ES-I3 (cell line): ENCODE data around the gene LALBA.
"Not testable (repeated sequence)": the region's sequence is repeated elsewhere in the genome, so short reads cannot be mapped to it uniquely, and the experiment has no call there.

ENCODE experiments used
- H3K36me3 ChIP-seq: 2 replicates; pipeline ENCODE4 v1.6.1; 2013; ENCODE audit warnings: mild to moderate bottlenecking, low read length, control low read depth, moderate library complexity; ENCODE audit not compliant: insufficient read depth
- H3K4me1 ChIP-seq: 2 replicates; pipeline ENCODE4 v1.6.1; 2013; ENCODE audit warnings: mild to moderate bottlenecking, control low read depth, low read length; ENCODE audit not compliant: insufficient read depth
- H3K9ac ChIP-seq: 2 replicates; pipeline ENCODE4 v1.6.1; 2013; ENCODE audit warnings: low read depth, mild to moderate bottlenecking, low read length, moderate library complexity
- H3K9me3 ChIP-seq: 2 replicates; pipeline ENCODE4 v1.6.1; 2013; ENCODE audit warnings: mild to moderate bottlenecking, low read length, moderate library complexity; ENCODE audit not compliant: control insufficient read depth, insufficient read depth

The LALBA gene

DNA sequence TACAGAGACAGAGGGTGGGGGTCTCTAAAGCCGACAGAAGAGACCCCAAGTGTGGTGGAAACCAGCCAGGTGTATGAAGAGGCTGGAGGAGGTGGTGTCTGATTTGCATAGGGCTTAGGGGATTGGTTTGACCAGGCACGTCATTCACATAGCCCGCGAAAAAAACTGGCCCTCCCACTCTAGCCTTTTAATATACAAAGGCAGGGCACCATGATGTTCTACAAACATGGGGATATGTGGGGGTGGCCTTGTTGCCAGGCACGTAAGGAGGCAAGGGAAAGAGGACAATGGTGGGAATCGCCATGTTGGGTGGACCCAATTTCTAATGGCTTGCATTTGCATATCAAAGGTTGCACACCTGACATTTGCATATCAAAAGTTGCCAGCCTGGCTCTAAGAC is 13.2 kb downstream of the LALBA start:
- H3K36me3 ChIP-seq, result no peaks in the 10 kb centered on the region
- peak overlapping the region; percentile 3; the same call in 1 of the 2 replicates for H3K9ac ChIP-seq
- peaks cover 5% of the 10 kb centered on the region for H3K9me3 ChIP-seq
- H3K4me1 ChIP-seq, result peaks cover 10% of the 10 kb centered on the region; the same call in 1 of the 2 replicates

DNA sequence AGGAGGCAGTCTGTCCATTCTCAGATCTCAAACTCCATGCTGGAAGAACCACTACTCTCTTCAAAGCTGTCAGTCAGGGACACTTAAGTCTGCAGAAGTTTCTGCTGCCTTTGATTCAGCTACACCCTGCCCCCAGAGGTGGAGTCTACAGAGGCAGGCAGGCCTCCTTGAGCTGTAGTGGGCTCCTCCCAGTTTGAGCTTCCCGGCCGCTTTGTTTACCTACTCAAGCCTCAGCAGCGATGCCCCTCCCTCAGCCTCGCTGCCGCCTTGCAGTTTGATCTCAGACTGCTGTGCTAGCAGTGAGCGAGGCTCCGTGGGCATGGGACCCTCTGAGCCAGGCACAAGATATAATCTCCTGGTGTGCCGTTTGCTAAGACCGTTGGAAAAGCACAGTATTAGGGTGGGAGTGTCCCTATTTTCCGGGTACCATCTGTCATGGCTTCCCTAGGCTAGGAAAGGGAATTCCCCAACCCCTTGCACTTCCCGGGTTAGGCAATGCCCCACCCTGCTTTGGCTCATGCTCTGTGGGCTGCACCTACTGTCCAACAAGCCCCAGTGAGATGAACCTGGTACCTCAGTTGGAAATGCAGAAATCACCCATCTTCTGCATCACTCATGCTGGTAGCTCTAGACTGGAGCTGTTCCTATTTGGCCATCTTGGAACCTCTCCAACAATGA is 16.0 kb downstream of the LALBA start:
- H3K9ac ChIP-seq, H3K36me3 ChIP-seq, H3K4me1 ChIP-seq, H3K9me3 ChIP-seq: not testable (repeated sequence)

DNA sequence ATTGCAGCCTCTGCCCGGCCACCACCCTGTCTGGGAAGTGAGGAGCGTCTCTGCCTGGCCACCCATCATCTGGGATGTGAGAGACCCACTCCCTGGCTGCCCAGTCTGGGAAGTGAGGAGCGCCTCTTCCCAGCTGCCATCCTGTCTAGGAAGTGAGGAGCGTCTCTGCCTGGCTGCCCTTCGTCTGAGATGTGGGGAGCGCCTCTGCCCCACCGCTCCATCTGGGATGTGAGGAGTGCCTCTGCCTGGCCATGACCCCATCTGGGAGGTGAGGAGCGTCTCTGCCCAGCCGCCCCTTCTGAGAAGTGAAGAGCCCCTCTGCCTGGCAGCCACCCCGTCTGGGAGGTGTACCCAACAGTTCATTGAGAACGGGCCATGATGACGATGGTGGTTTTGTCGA is 18.2 kb downstream of the LALBA start:
- H3K9ac ChIP-seq, H3K9me3 ChIP-seq, H3K4me1 ChIP-seq, H3K36me3 ChIP-seq: not testable (repeated sequence)

DNA sequence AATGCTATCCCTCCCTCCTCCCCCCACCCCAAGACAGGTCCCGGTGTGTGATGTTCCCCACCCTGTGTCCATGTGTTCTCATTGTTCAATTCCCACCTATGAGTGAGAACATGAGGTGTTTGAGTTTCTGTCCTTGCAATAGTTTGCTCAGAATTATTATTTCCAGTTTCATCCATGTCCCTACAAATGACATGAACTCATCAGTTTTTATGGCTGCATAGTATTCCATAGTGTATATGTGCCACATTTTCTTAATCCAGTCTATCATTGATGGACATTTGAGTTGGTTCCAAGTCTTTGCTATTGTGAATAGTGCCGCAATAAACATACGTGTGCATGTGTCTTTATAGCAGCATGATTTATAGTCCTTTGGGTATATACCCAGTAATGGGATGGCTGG is 22.8 kb downstream of the LALBA start:
- not testable (repeated sequence) for H3K36me3 ChIP-seq, H3K9ac ChIP-seq, H3K4me1 ChIP-seq, H3K9me3 ChIP-seq

GRCh38 chr12:48545833-48546469 is 23.9 kb downstream of the LALBA start:
- Histone ChIP-seq H3K36me3 (no peaks in the 10 kb centered on the region), H3K9me3 (no peaks in the 10 kb centered on the region), H3K4me1 (no peaks in the 10 kb centered on the region), H3K9ac (no peak overlapping the region)

GRCh38 chr12:48542300-48542928 is 27.4 kb downstream of the LALBA start:
- H3K4me1 ChIP-seq, result no peaks in the 10 kb centered on the region
- no peak overlapping the region for H3K9ac ChIP-seq
- no peaks in the 10 kb centered on the region for H3K9me3 ChIP-seq
- no peaks in the 10 kb centered on the region for H3K36me3 ChIP-seq

GRCh38 chr12:48536602-48537001 is 33.2 kb downstream of the LALBA start:
- no peaks in the 10 kb centered on the region for H3K36me3 ChIP-seq
- no peaks in the 10 kb centered on the region for H3K4me1 ChIP-seq
- no peaks in the 10 kb centered on the region for H3K9me3 ChIP-seq
- no peak overlapping the region for H3K9ac ChIP-seq

- H3K9me3 ChIP-seq, result no peaks in the 10 kb centered on the region
- H3K4me1 ChIP-seq, result no peaks in the 10 kb centered on the region
- no peak overlapping the region for H3K9ac ChIP-seq
- H3K36me3 ChIP-seq, result no peaks in the 10 kb centered on the region
Measured at GRCh38 chr12:48532601-48533000, 37.2 kb downstream of the LALBA start.

DNA sequence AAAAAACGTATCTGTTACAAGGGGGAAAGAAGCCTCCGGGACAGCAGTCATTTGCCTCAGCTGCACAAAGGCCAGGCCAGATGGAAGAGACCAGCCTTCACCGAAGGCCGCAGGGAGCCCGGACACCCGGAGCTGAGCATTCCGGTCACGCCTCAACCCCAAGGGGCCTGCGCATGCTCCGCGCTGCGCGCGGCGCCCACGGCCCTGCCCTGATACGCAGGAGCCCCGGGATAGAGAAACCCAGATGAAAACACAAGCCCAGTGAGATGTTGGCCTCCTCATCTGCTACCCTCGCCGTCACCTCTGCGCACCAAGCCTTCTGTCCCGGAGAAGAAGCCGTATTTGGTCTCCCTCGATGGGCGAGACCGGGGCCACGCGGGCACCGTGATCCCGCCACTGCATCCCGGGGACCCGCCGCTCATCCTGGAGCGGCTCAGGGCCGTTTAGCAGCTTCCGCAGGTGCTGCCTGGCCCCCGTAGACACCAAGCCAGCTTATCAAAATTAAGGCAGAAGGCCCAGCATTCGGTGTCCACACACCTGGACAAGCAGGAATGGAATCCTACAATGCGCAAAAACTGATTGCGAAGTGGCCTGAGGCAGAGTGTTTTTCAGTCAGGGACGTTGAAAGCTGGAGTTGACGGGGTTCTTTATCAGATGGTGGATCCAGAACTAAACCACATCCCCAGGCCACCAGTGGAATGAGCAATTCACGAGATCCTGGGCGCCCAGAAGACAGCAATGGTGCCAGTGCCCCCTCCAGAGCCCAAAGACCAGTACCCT is 41.8 kb downstream of the LALBA start:
- no peak overlapping the region for H3K9ac ChIP-seq
- H3K9me3 ChIP-seq, result no peaks in the 10 kb centered on the region
- no peaks in the 10 kb centered on the region for H3K4me1 ChIP-seq
- no peaks in the 10 kb centered on the region for H3K36me3 ChIP-seq

DNA sequence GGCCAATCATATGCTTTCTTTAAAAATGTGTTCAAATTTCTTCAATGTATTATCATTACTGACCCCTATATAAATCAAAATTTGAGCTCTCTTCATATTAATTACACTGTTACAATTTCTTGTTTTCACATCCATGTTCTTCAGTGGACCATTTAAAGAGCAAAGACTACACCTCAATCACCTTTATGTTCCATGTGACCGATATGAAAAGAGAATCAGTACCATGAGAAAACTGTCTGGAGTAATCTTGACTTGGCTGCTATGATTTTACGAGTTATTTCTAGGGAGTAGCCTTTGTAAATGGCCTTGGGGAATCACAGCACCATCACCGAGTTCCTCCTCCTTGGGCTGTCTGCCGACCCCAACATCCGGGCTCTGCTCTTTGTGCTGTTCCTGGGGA is 44.5 kb downstream of the LALBA start, which contains the start of gene OR8S1:
Gene OR8S1, plus strand, starts transcription at position 301 of the 400 bp plus-strand sequence. Its CDS starts 0 bp downstream, at position 301.
- no peaks in the 10 kb centered on the region for H3K9me3 ChIP-seq
- no peak within 1 kb of the TSS; the same call in 1 of the 2 replicates for H3K9ac ChIP-seq
- H3K36me3 ChIP-seq, result no peaks in the 10 kb centered on the region
- no peaks in the 10 kb centered on the region for H3K4me1 ChIP-seq

DNA sequence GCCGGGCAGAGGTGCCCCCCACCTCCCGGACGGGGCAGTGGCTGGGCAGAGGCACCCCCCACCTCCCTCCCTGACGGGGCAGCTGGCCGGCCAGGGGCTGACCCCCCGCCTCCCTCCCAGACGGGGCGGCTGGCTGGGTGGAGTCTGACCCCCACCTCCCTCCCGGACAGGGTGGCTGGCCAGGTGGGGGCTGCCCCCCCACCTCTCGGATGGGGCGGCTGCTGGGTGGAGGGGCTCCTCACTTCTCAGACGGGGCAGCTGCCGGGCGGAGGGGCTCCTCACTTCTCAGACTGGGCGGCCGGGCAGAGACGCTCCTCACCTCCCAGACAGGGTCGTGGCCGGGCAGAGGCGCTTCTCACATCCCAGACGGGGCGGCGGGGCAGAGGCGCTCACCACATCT is 49.5 kb downstream of the LALBA start:
- not testable (repeated sequence) for H3K4me1 ChIP-seq, H3K36me3 ChIP-seq, H3K9ac ChIP-seq, H3K9me3 ChIP-seq
